Measurements from ENCODE around the gene SRD5A1. TPM values are rescaled to one million over a fixed set of nuclear protein-coding genes. Genes with fewer than 3 reads are reported as not detected.

Gene SRD5A1
- total and polyA plus RNA-seq, 2 experiments from 2014 or later: 18.9 to 20.2 TPM

DNA sequence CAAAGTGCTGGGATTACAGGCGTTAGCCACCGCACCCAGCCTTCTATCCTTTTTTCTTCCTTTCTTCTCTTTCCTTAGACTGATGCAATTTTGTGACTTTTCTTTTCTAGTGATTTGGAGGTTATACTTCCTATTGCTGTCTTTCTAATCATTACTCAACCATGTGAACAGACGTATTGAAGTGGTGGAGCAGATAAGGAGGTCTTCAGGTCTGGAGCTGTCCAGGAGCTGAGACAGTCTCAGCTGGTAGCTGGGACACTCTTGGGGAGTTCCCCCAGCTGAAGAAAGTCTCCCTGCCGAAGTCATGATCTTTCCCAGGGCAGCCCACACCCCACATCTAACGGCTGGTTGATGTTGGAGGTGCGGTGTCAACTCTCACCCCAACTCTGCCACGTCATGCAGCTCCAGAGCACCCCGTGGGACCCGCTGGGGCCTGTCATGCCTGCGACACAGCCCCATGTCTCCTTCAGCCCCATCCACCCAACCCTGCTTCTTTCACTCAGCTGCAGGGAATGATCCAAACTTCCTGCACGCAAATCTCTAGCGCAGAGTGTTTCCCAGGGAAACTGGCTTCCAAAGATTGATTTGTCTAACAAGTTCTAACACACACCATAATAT, 41.5 kb upstream of the SRD5A1 start:
- no peak overlapping the region for H3K9ac ChIP-seq
- TF ChIP-seq EZH2 (IDR thresholded peaks at IDR 0.05; ENCODE audit: insufficient read depth, poor library complexity, severe bottlenecking) (no peak), EZH2phosphoT487 (IDR thresholded peaks at IDR 0.05; ENCODE audit: insufficient read depth, low read depth) (no peak)
- H3K4me3 ChIP-seq: no peak overlapping the region
- no peak overlapping the region for H3K27ac ChIP-seq
- H4K20me1 ChIP-seq (ENCODE audit: insufficient read depth): no peaks in the 10 kb centered on the region
- no peak overlapping the region for H2AFZ ChIP-seq
- DNase-seq: no peak
- in situ Hi-C loops (cut with MboI): no loop called here
- H3K4me1 ChIP-seq (ENCODE audit: insufficient read depth): peaks cover 4% of the 10 kb centered on the region; the same call in 1 of the 2 replicates
- H3K9me3 ChIP-seq (ENCODE audit: low read depth): no peaks in the 10 kb centered on the region
- H3K36me3 ChIP-seq (ENCODE audit: low read depth): no peaks in the 10 kb centered on the region; the same call in 1 of the 2 replicates
- no peaks in the 10 kb centered on the region for H3K9me2 ChIP-seq (ENCODE audit: insufficient read depth)
- H3K79me2 ChIP-seq (ENCODE audit: insufficient read depth): no peaks in the 10 kb centered on the region
- WGBS, 2 experiments (ENCODE audit: low coverage in 1 of 2, low lambda C conversion rate in 2 of 2, missing lambda C conversion rate in 2 of 2): 87 to 90% methylated on average over 12 of the region's 12 CpGs
- H3F3A ChIP-seq (ENCODE audit: insufficient read depth): peaks cover 6% of the 10 kb centered on the region; the same call in 1 of the 2 replicates
- no peak overlapping the region for H3K4me2 ChIP-seq (ENCODE audit: unreplicated experiment)
- 0 out of 2 replicates have a peak, but pooled peaks cover 6% of the 10 kb centered on the region for H3K27me3 ChIP-seq (replicated peaks; ENCODE audit: insufficient read depth)

DNA sequence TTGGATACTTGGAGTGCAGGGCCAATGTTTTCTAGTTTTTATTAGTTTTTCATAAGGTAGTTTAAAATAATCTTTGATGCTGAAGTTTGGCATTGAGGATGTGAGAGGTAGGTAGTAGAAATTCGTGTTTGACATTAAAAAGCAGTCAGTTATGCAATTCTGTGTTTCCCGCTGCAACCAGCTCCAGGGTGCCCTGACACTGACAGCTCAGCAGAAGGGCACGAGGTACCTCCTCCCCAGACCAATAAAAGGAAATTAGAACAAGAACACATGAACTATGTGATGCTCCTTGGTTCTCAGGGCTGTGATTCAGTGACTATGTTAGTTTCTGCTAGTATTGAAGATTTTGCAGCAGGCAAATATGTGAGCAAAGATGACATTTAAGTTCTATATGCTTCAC, 40.6 kb upstream of the SRD5A1 start:
- no peak overlapping the region for H3K4me3 ChIP-seq

GRCh38 chr5:6593148-6594016, 39.9 kb upstream of the SRD5A1 start:
- in situ Hi-C loops (cut with MboI): no loop called here
- Histone ChIP-seq H3K9ac (no peak overlapping the region), H3K4me3 (no peak overlapping the region), H3K27ac (no peak overlapping the region), H3K9me2 (ENCODE audit: insufficient read depth) (no peaks in the 10 kb centered on the region), H3K79me2 (ENCODE audit: insufficient read depth) (no peaks in the 10 kb centered on the region), H3K36me3 (ENCODE audit: low read depth) (no peaks in the 10 kb centered on the region; the same call in 1 of the 2 replicates), H3K9me3 (ENCODE audit: low read depth) (no peaks in the 10 kb centered on the region), H3K27me3 (replicated peaks; ENCODE audit: insufficient read depth) (no peaks in the 10 kb centered on the region), H2AFZ (no peak overlapping the region), H3K4me2 (ENCODE audit: unreplicated experiment) (no peak overlapping the region), H3F3A (ENCODE audit: insufficient read depth) (peaks cover 16% of the 10 kb centered on the region), H3K4me1 (ENCODE audit: insufficient read depth) (peaks cover 8% of the 10 kb centered on the region), H4K20me1 (ENCODE audit: insufficient read depth) (no peaks in the 10 kb centered on the region)
- TF ChIP-seq EZH2 (IDR thresholded peaks at IDR 0.05; ENCODE audit: insufficient read depth, poor library complexity, severe bottlenecking) (no peak), EZH2phosphoT487 (IDR thresholded peaks at IDR 0.05; ENCODE audit: insufficient read depth, low read depth) (no peak)
- WGBS, 2 experiments (ENCODE audit: low coverage in 1 of 2, low lambda C conversion rate in 2 of 2, missing lambda C conversion rate in 2 of 2): 69 to 72% methylated on average over 14 of the region's 14 CpGs
- DNase-seq: no peak

More for the DNA sequence above, 40.6 kb upstream of the SRD5A1 start:
- Histone ChIP-seq H3K9me2 (ENCODE audit: insufficient read depth) (no peaks in the 10 kb centered on the region), H3K4me2 (ENCODE audit: unreplicated experiment) (no peak overlapping the region), H3K27ac (no peak overlapping the region), H3K27me3 (replicated peaks; ENCODE audit: insufficient read depth) (0 out of 2 replicates have a peak, but pooled peaks cover 1% of the 10 kb centered on the region), H4K20me1 (ENCODE audit: insufficient read depth) (no peaks in the 10 kb centered on the region), H3K4me1 (ENCODE audit: insufficient read depth) (peaks cover 4% of the 10 kb centered on the region; the same call in 1 of the 2 replicates), H2AFZ (no peak overlapping the region), H3K9me3 (ENCODE audit: low read depth) (no peaks in the 10 kb centered on the region), H3K36me3 (ENCODE audit: low read depth) (no peaks in the 10 kb centered on the region; the same call in 1 of the 2 replicates), H3F3A (ENCODE audit: insufficient read depth) (peaks cover 8% of the 10 kb centered on the region), H3K79me2 (ENCODE audit: insufficient read depth) (no peaks in the 10 kb centered on the region), H3K9ac (no peak overlapping the region)
- peak; percentile 64 for DNase-seq
- 21 to 25% methylated on average over 3 of the region's 3 CpGs for WGBS, 2 experiments (ENCODE audit: low coverage in 1 of 2, low lambda C conversion rate in 2 of 2, missing lambda C conversion rate in 2 of 2)
- in situ Hi-C loops (cut with MboI): no loop called here
- no peak for TF ChIP-seq EZH2 (IDR thresholded peaks at IDR 0.05; ENCODE audit: insufficient read depth, poor library complexity, severe bottlenecking)
- no peak for TF ChIP-seq EZH2phosphoT487 (IDR thresholded peaks at IDR 0.05; ENCODE audit: insufficient read depth, low read depth)

- Histone ChIP-seq H3K36me3 (ENCODE audit: low read depth) (peaks cover 6% of the 10 kb centered on the region; the same call in 1 of the 2 replicates), H2AFZ (no peak overlapping the region), H3K4me2 (ENCODE audit: unreplicated experiment) (no peak overlapping the region), H3K27ac (no peak overlapping the region), H3K9me2 (ENCODE audit: insufficient read depth) (no peaks in the 10 kb centered on the region), H3K27me3 (replicated peaks; ENCODE audit: insufficient read depth) (no peaks in the 10 kb centered on the region), H3K9ac (no peak overlapping the region), H3F3A (ENCODE audit: insufficient read depth) (peaks cover 23% of the 10 kb centered on the region), H3K4me3 (no peak overlapping the region), H3K4me1 (ENCODE audit: insufficient read depth) (peaks cover 8% of the 10 kb centered on the region), H3K9me3 (ENCODE audit: low read depth) (no peaks in the 10 kb centered on the region), H3K79me2 (ENCODE audit: insufficient read depth) (no peaks in the 10 kb centered on the region), H4K20me1 (ENCODE audit: insufficient read depth) (no peaks in the 10 kb centered on the region)
- 89 to 92% methylated on average over 6 of the region's 6 CpGs for WGBS, 2 experiments (ENCODE audit: low coverage in 1 of 2, low lambda C conversion rate in 2 of 2, missing lambda C conversion rate in 2 of 2)
- no peak for DNase-seq
- TF ChIP-seq EZH2phosphoT487 (IDR thresholded peaks at IDR 0.05; ENCODE audit: insufficient read depth, low read depth): no peak
- TF ChIP-seq EZH2 (IDR thresholded peaks at IDR 0.05; ENCODE audit: insufficient read depth, poor library complexity, severe bottlenecking): no peak
- in situ Hi-C loops (cut with MboI): no loop called here
Measured at GRCh38 chr5:6594066-6594465, 39.2 kb upstream of the SRD5A1 start.
